Neural progenitor cell (in vitro differentiated cells): ENCODE measurements around the gene SMURF1. TPM values are rescaled to one million over a fixed set of nuclear protein-coding genes. Genes with fewer than 3 reads are reported as not detected.

Source experiments
- DNase-seq: peaks from one replicate; pipeline ENCODE4 v3.0.0-alpha.2; 2016; ENCODE audit warnings: low spot score
- H2AFZ ChIP-seq: fragments of 200-600 bp; sonication (generic); replicated peaks from 2 replicates; pipeline ENCODE4 v1.6.1; 2016; ENCODE audit warnings: antibody characterized with exemption
- H3F3A ChIP-seq: fragments of 200-600 bp; sonication (generic); 2 replicates; pipeline ENCODE4 v1.6.1; 2016; ENCODE audit warnings: antibody characterized with exemption, low read depth
- H3K27ac ChIP-seq: fragments of 200-600 bp; sonication (generic); 2 replicates; pipeline ENCODE4 v1.5.1; 2016; ENCODE audit warnings: mild to moderate bottlenecking
- H3K27me3 ChIP-seq: fragments of 200-600 bp; sonication (generic); 2 replicates; pipeline ENCODE4 v1.6.1; 2016; ENCODE audit warnings: mild to moderate bottlenecking, moderate library complexity
- H3K36me3 ChIP-seq: fragments of 200-600 bp; sonication (generic); 2 replicates; pipeline ENCODE4 v1.5.1; 2016
- H3K4me1 ChIP-seq: fragments of 200-600 bp; sonication (generic); 2 replicates; pipeline ENCODE4 v1.6.1; 2016; ENCODE audit warnings: mixed run types
- H3K4me2 ChIP-seq: fragments of 200-600 bp; sonication (generic); 2 replicates; pipeline ENCODE4 v1.6.1; 2016
- H3K4me3 ChIP-seq: fragments of 200-600 bp; sonication (generic); 2 replicates; pipeline ENCODE4 v1.5.1; 2016
- H3K79me2 ChIP-seq: fragments of 200-600 bp; sonication (generic); 2 replicates; pipeline ENCODE4 v1.6.1; 2016; ENCODE audit warnings: low read depth
- H3K9ac ChIP-seq: fragments of 200-600 bp; sonication (generic); 2 replicates; pipeline ENCODE4 v1.6.1; 2016
- H3K9me3 ChIP-seq: fragments of 200-600 bp; sonication (generic); 2 replicates; pipeline ENCODE4 v1.5.1; 2016; ENCODE audit warnings: low read depth
- H4K20me1 ChIP-seq: fragments of 200-600 bp; sonication (generic); 2 replicates; pipeline ENCODE4 v1.6.1; 2016; ENCODE audit warnings: low read depth
- H3K27ac Mint-ChIP-seq: 3 replicates; pipeline ENCODE4 v1.8.0; 2021; ENCODE audit warnings: mixed read lengths
- H3K27me3 Mint-ChIP-seq: 2 replicates; pipeline ENCODE4 v1.8.0; 2022; ENCODE audit warnings: low read depth, mild to moderate bottlenecking, inconsistent platforms, moderate library complexity, mixed read lengths; ENCODE audit not compliant: insufficient read depth
- H3K36me3 Mint-ChIP-seq: 3 replicates; pipeline ENCODE4 v1.8.0; 2021; ENCODE audit warnings: mixed read lengths
- H3K4me1 Mint-ChIP-seq: 3 replicates; pipeline ENCODE4 v1.8.0; 2021; ENCODE audit warnings: mixed read lengths
- H3K4me3 Mint-ChIP-seq: 3 replicates; pipeline ENCODE4 v1.8.0; 2021; ENCODE audit warnings: mild to moderate bottlenecking, moderate library complexity, mixed read lengths
- H3K9me3 Mint-ChIP-seq: 3 replicates; pipeline ENCODE4 v1.8.0; 2020; ENCODE audit warnings: mixed read lengths
- EZH2 ChIP-seq: fragments of 200-600 bp; sonication (generic); IDR thresholded peaks from 2 replicates; pipeline ENCODE4 v1.6.1; 2017; ENCODE audit warnings: antibody characterized with exemption, mild to moderate bottlenecking, moderate library complexity
- EZH2phosphoT487 ChIP-seq: fragments of 200-600 bp; sonication (generic); IDR thresholded peaks from 2 replicates; pipeline ENCODE4 v1.6.1; 2017; ENCODE audit warnings: antibody characterized with exemption
- total RNA-seq: library from RNA; depleted of rRNA; stranded (reverse); fragments of >200 nt; gene quantifications from 2 replicates; pipeline ENCODE4 v1.2.3, GENCODE V29; 2015; ENCODE audit warnings: low replicate concordance
- TF ChIP-seq, protein P1 (sequence below): fragments of 200-600 bp; sonication (generic); IDR thresholded peaks from 2 replicates; pipeline ENCODE4 v1.5.1; 2017; ENCODE audit warnings: antibody characterized with exemption, mild to moderate bottlenecking

SMURF1 gene
- total RNA-seq, 1 donor from 2014 or later = 31.0 TPM

DNA sequence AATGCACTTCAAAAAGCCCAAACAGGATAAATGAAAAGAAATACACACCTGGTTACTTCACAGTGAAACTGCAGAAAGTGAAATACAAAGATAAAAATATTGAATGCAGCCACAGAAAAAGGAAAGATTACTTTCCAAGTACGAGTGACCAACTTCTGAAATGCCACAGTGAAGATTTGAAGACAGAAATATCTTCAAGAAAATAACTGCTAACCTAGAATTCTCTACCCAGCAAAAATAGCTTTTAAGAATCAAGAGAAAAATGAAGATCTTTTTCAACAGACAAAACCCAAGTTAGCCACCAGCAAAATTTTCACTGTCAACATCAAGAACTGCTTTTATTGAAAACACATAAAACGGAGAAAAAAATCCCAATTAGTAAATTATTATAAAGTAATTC is 46.2 kb downstream of the SMURF1 start:
- H3K27ac ChIP-seq = no peak overlapping the region
- no peak overlapping the region for H3K4me3 Mint-ChIP-seq
- no peak overlapping the region for H3K27ac Mint-ChIP-seq
- no peak for DNase-seq
- no peaks in the 10 kb centered on the region for H3K4me1 ChIP-seq
- peaks cover 3% of the 10 kb centered on the region for H3K4me1 Mint-ChIP-seq
- H3K4me3 ChIP-seq = no peak overlapping the region
- H3K79me2 ChIP-seq = peaks cover 99% of the 10 kb centered on the region
- no peaks in the 10 kb centered on the region for H3K27me3 ChIP-seq
- H3K27me3 Mint-ChIP-seq = no peaks in the 10 kb centered on the region
- no peak overlapping the region for H3K9ac ChIP-seq
- H3F3A ChIP-seq = no peaks in the 10 kb centered on the region
- H3K36me3 Mint-ChIP-seq = peaks cover 28% of the 10 kb centered on the region
- no peaks in the 10 kb centered on the region for H3K9me3 ChIP-seq
- TF ChIP-seq EZH2phosphoT487 = no peak
- TF ChIP-seq, protein P1, sequence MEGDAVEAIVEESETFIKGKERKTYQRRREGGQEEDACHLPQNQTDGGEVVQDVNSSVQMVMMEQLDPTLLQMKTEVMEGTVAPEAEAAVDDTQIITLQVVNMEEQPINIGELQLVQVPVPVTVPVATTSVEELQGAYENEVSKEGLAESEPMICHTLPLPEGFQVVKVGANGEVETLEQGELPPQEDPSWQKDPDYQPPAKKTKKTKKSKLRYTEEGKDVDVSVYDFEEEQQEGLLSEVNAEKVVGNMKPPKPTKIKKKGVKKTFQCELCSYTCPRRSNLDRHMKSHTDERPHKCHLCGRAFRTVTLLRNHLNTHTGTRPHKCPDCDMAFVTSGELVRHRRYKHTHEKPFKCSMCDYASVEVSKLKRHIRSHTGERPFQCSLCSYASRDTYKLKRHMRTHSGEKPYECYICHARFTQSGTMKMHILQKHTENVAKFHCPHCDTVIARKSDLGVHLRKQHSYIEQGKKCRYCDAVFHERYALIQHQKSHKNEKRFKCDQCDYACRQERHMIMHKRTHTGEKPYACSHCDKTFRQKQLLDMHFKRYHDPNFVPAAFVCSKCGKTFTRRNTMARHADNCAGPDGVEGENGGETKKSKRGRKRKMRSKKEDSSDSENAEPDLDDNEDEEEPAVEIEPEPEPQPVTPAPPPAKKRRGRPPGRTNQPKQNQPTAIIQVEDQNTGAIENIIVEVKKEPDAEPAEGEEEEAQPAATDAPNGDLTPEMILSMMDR = no peak
- TF ChIP-seq EZH2 = no peak
- H3K4me2 ChIP-seq = no peak overlapping the region
- peaks cover 30% of the 10 kb centered on the region for H3K9me3 Mint-ChIP-seq
- H3K36me3 ChIP-seq = no peaks in the 10 kb centered on the region
- H2AFZ ChIP-seq = no peak overlapping the region
- H4K20me1 ChIP-seq = peaks cover 31% of the 10 kb centered on the region

DNA sequence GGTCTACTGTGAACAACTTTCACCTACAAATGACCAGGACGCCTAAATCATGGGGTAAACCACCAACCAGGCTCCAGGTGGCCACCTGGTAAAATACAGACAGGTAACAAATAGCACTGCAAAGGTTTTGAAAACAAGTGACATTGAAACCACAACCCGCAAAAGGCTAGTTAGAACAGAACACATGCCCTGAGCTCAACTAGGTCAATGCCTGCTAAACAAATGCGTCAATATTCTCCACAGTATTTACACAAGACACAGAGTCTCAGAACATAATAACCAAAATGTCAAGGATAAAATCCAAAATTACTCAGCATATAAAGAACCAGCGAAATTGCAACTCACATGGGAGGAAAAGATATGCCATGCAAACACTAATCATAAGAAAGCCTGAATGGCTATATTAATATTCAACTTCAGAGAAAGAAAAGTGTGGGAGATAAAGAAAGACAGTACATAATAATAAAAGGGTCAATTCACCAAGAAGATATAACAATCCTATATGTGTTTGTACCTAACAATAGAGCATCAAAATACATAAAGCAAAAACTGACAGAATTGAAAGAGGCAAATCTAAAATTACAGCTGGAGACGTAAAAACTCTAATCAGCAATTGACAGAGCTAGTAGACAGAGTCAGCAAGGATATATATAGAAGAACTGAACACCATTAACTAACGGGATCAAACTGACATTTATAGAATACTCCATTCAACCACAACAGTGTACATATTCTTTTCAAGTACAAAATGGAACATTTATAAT is 47.6 kb downstream of the SMURF1 start:
- Histone ChIP-seq H4K20me1 (peaks cover 46% of the 10 kb centered on the region), H3F3A (no peaks in the 10 kb centered on the region), H3K9ac (no peak overlapping the region), H2AFZ (no peak overlapping the region), H3K4me2 (no peak overlapping the region), H3K9me3 (no peaks in the 10 kb centered on the region), H3K4me1 (no peaks in the 10 kb centered on the region), H3K36me3 (no peaks in the 10 kb centered on the region), H3K27me3 (no peaks in the 10 kb centered on the region), H3K27ac (no peak overlapping the region), H3K79me2 (peaks cover 99% of the 10 kb centered on the region), H3K4me3 (no peak overlapping the region)
- no peak for DNase-seq
- Mint-ChIP-seq H3K27me3 (no peaks in the 10 kb centered on the region), H3K9me3 (peaks cover 30% of the 10 kb centered on the region), H3K27ac (no peak overlapping the region), H3K4me1 (peaks cover 3% of the 10 kb centered on the region), H3K36me3 (peaks cover 28% of the 10 kb centered on the region), H3K4me3 (no peak overlapping the region)
- no peak for TF ChIP-seq EZH2phosphoT487
- TF ChIP-seq, protein P1 = no peak
- TF ChIP-seq EZH2 = no peak

DNA sequence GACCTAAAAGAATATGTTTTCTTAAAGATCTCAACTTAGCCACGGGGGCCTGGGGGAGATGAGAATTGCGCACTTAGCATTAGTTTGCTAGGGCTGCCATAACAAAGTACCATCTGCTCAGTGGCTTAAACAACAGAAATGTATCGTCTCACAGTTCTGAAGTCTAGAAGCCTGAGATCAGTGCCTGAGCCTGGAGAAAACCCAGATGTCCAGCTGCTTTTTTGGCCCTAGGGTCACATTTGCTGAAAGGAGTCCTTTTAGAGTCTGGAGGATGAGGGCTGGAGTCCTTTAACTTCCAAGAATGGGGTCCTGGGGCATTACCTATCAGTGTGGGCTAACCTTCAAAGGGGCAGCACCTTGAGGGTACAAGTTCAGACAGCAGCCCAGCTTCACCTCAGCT is 48.2 kb downstream of the SMURF1 start:
- H3K4me3 Mint-ChIP-seq = no peak overlapping the region
- peaks cover 27% of the 10 kb centered on the region for H3K36me3 Mint-ChIP-seq
- peaks cover 3% of the 10 kb centered on the region for H3K4me1 Mint-ChIP-seq
- TF ChIP-seq, protein P1 = no peak
- Histone ChIP-seq H3K27me3 (no peaks in the 10 kb centered on the region), H3K27ac (no peak overlapping the region), H3F3A (no peaks in the 10 kb centered on the region), H4K20me1 (peaks cover 52% of the 10 kb centered on the region), H3K9ac (no peak overlapping the region), H3K4me1 (no peaks in the 10 kb centered on the region), H3K4me3 (no peak overlapping the region), H3K9me3 (no peaks in the 10 kb centered on the region), H3K4me2 (no peak overlapping the region), H3K36me3 (no peaks in the 10 kb centered on the region), H3K79me2 (peaks cover 99% of the 10 kb centered on the region), H2AFZ (no peak overlapping the region)
- no peaks in the 10 kb centered on the region for H3K27me3 Mint-ChIP-seq
- peaks cover 28% of the 10 kb centered on the region for H3K9me3 Mint-ChIP-seq
- no peak for DNase-seq
- H3K27ac Mint-ChIP-seq = no peak overlapping the region
